Midbrain (tissue), 1 donor: ENCODE data around the gene ALG14.
"Not testable (repeated sequence)": the region's sequence is repeated elsewhere in the genome, so short reads cannot be mapped to it uniquely, and the experiment has no call there.

Experiments used
- DNase-seq: peaks from one replicate; lab custom pipeline; 2025; lab: John Stamatoyannopoulos, UW

Gene ALG14

DNA sequence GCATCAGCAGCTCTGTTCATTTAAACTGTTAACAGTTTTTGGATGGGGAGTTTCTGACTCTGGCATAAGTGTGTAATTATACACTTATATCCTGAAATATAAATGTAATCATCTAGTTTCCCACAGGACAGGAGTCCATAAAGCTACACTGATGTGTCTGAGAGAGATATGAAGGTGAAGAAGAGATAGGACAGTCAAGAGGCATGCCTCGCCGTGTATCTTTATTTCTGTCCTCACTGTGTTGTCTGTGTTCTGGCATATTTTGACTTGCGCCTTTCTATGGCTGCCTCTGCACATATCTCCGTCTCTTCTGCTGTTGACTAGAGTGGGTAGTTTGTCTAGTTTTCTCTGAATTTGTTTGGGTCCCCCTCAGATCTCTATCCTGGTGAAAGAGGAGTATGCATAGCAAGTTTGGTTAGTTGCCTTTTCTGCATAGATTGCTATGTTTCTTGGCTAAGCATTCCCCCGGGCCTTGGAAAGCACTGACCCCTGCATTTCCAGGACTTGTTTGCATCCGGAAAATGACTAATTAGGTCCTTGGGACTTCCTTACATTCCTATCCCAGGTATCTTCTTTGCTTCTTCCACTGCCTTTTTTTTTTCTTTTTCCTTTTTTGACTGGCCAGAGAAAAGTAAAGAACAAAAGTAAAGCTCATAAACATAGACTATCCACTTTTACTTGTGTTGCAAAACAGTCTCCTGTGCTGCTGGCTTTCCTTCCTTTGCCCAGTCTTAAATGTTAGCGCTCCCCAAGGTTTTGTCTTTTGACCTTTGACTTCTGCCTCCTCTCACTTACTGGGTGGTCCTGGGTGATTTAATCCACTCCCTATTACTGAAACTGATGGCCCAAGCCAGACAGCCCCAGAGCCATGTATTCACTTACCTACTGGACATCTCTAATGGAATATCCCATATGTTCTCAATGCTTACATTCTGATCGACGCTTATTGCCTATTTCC lies 118.2 kb downstream of the ALG14 start:
- DNase-seq = no peak

DNA sequence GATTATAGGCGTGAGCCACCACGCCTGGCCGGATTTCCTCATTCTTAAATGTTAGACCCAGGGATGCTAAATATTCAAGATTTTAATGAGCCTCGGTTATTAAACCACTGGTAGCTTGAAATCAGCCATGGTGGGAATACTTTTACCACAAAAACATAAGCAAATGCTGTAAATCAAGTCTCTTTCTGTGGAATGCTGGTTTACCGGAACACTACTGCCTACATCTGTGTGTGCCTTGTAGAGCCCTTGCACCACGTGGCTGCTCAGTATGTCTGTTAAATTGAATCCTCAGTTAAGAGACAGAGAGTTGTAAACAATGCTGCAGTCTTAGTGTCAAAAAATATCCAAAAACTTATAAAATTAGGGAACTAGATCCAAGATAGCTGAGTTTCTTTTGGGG lies 119.0 kb downstream of the ALG14 start:
- DNase-seq = no peak

DNA sequence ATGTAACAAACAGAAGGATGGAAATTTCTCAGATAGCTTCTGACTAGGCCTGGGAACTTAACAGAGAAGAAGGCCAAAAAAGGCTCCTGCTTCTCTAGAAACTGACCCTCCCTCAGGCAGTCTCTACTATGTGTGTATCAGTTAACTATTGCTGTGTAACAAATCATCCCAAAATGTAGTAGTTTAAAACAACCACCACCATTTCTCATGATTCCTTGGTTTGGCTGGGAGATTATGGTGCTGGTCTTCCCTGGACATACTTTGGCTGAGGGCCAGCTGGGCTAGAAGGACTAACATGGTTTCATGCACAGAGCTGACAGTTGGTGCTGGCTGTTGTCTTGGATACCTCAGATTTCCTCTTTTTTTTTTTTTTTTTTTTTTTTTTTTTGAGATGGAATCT lies 119.6 kb downstream of the ALG14 start:
- no peak for DNase-seq

DNA sequence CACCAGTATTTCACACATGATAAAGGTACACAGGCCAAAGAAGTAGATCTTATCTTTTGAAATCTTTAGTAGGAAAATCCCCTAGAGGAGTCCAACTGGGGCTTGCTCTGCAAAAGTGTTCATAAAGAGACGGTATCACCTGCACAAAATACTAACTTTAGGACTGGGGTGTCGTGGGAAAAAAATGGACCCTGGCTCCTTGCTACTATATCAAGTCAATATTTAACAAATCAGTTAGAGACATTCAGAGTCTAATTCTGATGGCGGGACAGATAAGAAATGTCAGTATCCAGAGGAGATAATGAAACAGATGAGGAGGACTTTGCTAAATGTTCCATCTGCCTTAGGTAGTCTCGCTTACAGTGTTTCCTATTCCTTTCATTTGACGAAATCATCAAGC lies 120.2 kb downstream of the ALG14 start:
- no peak for DNase-seq

DNA sequence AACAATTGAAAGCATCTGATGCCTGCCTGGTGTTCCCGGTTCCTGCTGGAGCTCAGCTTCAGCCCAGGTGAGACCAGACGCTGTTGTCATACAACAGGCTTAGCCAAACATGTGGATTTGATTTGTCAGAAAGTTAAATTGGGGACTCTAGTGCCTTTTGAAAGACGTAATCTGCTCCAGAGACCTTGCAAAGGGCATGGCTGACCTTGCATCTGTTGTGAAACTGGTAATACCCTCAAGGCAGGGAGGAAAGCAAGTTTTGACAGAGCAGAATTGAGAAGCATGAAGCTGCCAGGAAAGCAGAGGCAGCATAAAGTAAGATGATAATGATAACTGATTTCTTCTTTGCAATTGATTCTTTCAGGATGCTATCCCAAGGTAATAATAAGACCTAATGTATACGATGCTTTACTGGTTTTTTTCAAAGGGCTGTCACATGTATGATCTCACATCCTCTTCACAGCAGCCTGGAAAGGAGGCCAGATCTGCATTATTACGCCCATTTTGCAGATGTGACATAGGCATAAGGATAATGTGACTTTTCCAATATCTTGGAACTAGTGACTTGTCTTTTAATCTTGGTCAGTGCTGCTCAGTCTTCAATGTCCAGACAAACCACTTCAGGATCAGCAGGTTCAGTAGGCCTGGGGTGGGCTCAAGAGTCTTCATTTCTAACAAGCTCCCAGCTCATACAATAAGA lies 121.1 kb downstream of the ALG14 start:
- DNase-seq = no peak

DNA sequence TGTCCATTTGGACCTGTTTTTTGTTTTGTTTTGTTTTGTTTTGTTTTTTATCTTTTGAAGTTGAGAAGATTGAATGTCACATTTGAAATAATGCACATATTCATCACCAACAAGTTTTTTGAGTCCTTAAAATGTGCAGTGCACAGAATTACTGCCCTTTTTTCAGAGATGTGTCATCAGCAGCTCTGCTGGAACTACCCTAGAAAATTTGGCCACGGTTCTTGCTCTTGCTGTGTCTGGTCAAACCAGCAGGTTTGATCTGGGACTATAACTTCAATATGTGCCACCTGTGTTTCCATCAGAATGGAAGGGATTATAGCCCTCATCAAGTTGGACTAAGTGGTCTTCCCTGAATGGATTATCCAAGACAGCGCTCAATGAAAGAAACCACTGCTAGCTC lies 121.7 kb downstream of the ALG14 start:
- no peak for DNase-seq

DNA sequence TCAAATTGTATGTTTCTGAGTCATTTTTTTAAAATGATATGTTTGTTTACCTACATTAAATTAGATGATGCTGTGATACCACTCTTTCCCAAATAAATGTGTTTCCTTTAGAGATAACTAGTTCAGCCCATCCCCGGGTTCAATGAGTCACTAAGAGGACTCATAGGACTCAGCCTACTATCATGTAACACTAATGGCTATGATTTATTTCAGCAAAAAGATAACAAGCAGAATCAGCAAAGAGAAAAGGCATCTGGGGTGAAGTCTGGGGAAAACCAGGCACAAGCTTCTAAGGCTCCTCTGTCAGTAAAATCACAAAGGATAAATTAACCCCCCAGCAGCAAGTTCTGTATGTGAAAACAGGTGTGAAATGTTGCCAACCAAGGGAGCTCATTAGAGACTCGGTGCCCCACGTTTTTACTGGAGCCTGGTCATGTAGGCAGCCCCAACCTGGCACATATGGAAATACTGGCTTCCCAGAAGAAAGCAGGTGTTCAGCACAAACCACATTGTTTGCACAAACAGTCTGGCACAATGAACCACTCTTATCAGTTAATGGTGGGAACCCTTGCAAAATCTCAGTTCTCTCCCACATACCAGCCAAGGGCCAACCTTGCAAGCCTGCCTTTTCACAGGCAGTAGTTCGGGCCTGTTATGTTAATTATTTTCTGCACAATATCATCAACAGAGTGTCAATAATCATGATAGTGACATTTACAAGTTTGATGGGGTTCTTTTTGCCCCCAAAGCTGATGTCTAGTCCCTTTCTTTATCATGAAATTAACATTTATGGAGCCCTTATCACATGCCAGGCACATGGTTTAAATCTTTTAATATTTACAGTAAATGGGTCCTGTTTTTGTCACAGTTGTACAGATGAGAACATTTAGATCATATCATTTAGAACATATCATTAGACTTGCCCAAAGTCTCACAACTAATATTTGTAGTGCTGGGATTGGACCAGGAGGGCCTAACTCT lies 122.8 kb downstream of the ALG14 start:
- no peak for DNase-seq

DNA sequence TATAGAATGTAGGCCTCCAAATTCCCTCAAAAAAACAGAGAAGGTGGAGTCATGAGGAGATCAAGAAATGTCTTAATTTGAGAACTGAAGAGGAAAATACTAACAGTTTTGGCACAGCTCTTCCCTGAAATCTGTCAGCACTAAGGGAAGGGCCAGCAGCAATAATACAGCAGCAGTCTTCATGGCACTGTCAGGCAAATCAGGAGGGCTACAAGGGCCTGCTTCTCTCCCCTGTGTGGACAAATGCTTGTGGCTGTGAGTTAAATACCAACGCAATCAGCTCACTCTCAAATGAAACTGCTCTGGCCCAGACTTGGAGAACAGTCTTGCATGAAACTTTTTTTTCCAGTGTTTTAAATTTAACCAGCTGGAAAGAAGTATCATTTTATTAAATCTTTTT lies 125.3 kb downstream of the ALG14 start:
- DNase-seq = no peak

DNA sequence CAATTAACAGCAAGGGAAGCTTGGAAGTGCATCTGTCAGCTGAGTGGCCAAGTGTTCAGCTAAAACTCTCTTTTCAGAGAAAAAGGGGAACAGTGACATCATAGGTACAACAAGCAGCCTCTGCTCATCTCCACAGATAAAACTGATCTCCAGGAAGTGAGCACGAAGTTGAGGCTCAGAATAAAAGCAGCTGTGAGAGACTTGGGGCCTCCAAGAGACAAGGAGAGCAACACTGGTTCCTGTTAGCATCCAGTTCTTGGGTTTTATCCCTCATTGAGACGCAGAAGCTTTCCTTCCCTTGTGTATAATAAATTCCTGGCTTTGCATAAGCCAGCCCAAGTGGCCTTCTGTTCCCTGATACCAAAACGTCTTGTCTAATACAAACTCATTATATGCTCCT lies 125.9 kb downstream of the ALG14 start:
- no peak for DNase-seq

DNA sequence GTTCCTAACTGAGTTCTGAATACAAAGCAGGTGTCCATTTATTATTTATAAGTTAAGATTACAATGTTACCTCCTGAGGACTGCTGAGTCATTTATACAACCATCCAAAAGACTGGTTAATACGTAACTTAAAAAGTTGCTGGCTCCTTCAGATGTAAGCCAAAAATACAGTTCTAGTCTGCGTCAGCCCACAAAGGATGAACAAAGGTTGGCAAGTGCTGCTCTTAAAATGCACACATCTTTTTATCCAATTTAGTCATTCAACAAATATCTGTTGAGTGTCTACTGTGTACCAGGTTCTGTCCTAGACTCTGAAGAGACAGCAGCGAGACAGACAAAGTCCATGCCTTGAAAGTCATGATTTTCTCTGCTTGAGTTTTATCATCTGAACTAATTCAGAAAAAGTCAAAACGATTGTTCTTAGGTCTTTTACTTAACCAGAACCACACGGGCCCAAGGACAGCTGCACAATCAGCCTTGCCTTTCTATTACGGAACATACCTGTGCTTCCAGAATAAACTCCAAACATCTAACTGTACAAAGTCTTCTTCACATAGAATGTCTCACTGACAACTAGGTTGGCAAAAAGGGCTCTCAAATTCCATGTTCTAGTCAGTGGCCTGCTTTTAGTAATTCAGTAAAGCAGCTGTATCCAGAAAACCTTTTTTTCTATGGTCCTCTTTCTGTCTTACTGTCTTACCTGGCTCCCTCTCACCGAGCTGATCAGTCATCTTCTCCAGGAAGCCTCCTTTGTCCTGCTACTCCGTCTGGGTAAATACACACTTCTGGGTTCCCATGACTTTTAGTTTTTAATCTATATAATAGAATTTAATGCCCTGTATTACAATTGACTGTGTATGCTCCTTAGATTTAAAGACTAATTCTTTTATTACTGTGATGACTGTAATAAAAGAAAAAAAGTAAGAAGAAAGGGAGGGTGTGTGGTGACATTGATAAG lies 130.3 kb downstream of the ALG14 start:
- DNase-seq = no peak

DNA sequence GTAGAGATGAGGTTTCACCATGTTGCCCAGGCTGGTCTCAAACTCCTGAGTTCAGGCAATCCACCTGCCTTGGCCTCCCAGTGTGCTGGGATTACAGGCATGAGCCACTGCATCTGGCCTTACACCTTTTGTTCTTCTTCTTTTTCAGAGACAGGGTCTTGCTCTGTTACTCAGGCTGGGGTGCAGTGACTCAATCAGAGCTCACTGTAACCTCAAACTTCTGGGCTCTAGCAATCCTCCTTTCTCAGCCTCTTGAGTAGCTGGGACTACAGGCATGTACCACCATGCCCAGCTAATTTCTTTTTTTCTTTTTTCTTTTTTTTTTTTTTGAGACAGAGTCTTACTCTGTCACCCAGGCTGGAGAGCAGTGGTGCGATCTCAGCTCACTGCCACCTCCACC lies 131.3 kb downstream of the ALG14 start:
- not testable (repeated sequence) for DNase-seq

DNA sequence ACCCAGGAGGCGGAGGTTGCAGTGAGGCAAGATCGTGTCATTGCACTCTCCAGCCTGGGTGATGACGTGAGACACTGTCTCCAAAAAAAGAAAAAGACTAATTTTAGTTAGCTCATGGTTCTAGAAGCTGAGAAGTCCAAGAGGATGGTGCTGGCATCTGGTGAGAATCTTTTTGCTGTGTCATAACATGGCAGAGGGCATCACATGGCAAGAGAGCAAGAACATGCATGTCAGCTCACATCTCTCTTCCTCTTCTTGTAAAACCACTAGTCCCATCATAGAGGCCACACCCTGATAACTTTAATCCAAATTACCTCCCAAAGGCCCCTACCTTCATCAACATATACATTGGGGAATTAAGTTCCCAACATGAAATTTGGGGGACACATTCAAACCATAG lies 132.0 kb downstream of the ALG14 start:
- DNase-seq = no peak

DNA sequence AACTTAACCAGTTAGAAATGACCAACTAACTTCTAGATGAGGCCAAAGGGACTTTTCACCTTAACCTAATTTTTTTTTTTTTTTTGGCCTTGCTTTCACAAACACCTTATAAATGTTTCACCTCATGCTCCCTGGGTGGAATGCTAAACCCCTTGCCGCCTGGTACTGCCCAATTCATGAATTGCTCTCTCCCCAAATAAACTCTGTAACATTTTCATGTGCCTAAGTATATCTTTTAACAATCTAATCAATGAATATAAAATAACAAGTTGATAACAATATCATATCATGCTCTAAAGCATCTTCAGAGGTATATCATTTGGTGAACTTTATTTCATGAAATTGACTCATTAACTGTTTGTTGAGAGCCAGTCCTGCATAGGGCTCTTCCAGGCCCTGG lies 134.9 kb downstream of the ALG14 start:
- DNase-seq = no peak

DNA sequence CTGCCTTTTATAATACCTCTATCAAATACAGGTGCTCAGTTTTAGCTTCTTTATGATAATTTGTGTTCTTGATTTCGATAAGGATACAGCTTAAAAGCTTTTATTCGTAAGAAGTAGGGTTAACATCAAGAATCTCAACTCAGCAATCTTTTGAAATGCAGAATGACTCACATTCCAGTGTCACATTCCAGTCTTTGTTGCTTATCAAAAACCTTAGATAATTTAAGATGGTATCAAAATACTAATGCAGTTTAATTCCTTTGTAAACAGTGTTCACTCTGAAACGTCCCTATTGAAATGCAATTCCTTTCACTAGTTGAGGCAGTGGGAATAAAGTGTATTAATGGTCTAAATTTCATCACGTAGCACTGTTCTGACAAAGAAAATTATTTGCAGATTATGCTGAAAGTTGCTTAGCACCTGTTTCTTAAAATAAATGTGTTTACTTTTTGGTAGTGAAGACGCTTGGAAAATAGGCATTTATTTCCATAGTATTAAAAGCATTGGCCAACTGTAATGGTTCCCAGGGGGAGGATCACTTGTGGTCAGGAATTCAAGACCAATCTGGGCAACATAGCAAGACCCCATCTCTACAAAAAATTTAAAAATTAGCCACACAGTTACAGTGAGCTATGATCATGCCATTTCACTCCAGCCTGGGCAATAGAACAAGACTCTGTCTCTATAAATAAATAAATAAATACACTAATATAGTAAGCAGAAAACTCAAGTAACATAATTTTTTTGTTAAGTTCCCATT lies 135.7 kb downstream of the ALG14 start:
- no peak for DNase-seq

DNA sequence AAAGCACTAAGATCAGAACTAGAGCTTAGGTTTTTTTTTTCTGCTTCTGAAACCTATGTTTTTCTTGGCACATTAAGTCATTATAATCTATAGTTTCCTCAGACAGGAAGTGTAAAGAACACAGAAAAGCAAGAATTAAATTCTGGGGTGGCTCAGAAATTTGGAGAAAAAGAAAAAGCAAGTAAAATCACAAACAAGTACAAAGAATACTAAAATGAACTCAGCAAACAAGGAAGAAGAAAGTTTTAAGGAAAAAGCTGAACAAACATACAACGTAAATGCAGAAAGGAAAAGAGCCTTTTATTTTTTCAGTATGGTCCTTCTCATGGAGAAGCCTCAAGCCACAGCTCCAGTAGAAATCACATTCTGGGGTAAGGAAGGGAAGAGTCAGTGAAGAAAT lies 137.3 kb downstream of the ALG14 start:
- DNase-seq = no peak

DNA sequence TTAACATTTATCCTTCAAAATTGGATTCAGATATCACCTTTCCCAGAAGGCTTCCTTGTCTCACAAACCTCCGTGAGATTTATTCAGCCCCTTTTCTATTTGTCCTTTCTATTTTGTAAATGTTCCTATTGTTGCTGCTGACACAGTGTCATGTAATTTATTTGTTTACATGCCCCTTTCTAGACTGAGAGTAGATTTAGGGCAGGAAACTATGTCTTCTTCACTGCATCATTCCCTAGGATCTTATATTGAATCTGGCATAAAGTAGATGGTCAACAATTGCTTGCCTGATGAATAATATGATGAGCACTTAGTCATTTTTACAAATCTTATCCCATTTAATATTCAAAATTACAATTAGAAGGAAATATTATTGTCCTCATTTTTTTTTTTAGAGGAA lies 137.7 kb downstream of the ALG14 start:
- DNase-seq = no peak

DNA sequence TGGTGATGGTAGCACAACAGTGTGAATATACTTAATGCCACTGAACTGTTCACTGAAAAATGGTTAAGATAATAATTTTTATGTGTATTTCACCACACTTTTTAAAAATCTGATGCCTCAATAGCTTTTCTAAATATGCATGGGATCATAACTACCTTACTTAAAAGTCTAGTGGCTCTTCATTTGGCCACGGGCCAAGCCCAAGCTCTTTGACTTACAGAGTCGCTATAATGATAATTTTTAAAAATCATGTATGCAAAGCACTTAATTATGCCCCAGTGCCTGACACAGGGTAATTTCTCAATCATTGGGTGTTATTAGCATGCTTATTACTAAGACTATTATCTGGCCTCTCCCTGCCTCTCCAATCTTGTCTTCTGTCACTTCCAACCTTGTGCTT lies 138.2 kb downstream of the ALG14 start:
- DNase-seq = no peak

DNA sequence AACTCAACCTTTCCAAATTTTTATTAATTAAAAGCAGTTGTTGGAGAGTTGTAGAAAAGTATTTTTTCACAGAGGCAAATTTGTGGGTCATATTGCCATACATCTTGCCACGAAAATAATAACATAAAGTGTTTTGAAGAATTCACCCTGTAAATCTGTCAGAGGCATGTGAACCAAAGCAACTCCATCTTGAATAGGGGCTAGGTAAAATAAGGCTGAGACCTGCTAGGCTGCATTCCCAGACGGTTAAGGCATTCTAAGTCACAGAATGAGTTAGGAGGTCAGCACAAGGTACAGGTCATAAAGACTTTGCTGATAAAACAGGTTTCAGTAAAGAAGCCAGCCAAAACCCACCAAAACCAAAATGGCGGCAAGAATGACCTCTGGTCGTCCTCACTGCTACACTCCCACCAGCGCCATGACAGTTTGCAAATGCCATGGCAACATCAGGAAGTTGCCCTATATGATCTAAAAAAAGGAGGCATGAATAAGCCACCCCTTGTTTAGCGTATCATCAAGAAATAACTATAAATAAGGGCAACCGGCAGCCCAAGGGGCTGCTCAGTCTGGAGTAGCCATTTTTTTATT lies 141.4 kb downstream of the ALG14 start:
- no peak for DNase-seq

DNA sequence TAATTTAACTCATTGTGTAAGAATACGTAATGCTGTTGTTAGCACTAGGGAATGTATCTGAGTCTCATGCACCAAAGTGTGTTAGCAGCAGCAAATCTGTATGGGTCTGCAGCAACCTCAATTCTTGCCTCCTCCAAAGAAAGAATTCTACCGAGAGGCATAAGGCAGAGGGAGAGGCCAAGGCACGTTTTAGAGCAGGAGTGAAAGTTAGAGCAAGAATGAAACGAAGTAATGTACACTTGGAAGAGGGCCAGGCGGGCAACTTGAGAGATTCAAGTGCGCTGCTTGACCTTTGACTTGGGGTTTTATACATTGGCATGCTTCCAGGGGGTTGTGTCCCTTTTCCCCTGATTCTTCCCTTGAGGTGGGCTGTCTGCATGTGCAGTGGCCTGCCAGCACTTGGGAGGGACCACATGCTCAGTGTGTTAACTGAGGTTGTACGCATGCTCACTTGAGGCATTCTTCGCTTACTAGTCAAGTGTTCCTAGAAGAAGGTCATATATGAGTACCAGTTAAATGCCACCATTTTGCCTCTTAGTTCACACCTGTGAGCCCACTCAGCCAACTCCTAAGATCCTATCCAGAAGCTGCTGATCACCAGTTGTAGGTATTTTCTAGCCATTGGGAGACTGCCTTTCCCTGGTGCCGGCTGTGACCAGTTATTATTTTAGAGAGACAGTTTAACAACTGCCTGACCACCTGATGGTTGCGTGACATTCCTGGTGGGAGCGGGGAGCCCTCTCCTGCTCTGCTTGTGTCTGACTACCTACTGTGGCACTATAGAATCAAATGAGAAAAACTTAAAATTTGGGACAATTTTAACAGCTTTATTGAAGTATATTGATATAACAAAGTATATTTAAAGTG lies 143.2 kb downstream of the ALG14 start:
- no peak for DNase-seq
